ENCODE results near the gene SLC34A2.

SLC34A2 gene

DNA sequence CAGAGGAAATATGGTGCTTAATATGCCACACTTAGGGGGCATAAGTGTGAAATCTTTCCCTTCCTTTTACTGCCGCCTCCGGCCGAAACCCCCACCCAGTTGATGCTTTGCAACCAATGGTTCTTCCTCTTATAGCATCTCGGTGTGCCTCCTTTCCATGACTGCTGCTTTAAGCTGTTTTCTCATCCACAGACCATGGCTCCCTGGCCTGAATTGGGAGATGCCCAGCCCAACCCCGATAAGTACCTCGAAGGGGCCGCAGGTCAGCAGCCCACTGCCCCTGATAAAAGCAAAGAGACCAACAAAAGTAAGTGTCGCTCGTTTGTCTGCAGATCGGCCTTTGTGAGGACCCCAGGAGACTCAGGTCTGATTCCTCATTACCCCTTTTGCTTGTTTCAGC, 6.7 kb downstream of the SLC34A2 start:
- DNase-seq: no peak

DNA sequence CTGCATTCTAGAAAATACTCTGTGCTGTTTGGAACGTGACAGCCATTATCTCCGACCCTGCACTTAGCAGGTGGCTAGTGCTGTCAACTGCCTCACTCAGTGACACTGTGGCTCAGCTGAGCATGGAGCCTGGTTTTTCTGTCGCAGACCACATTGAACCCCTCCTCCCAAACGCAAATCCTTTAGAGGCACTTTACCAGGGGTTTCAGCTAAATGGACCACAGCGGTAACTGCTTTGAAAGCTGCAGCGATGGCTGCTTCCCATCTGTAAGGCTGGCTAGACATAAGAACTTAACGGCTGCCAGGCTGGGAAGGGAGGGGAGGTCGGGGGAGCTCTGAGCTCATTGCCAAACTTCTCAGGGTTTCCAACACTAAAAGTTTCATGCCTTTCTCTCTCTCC, 8.1 kb downstream of the SLC34A2 start:
- DNase-seq: no peak

DNA sequence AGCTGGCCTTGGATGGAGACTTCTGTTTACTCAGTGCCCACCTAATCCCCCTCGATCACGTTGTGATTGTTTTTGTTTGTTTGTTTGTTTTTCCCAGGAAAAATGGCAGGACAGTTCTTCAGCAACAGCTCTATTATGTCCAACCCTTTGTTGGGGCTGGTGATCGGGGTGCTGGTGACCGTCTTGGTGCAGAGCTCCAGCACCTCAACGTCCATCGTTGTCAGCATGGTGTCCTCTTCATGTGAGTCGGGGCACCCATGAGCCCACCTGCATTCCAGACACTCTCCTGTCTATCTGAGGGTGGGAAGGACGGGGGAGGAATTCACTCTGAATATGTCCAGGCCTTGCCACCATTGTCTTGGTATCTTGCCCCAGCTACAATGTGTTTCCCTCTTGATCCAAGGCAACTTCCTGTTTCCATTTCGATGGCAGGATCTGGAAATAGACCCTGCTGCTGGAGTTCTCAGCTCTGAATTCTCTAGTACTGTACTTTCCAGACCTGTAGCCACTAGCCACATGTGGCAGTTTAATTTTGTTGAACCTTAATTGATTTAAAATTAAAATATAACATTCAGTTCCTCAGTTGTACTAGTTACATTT, 10.5 kb downstream of the SLC34A2 start:
- no peak for DNase-seq

DNA sequence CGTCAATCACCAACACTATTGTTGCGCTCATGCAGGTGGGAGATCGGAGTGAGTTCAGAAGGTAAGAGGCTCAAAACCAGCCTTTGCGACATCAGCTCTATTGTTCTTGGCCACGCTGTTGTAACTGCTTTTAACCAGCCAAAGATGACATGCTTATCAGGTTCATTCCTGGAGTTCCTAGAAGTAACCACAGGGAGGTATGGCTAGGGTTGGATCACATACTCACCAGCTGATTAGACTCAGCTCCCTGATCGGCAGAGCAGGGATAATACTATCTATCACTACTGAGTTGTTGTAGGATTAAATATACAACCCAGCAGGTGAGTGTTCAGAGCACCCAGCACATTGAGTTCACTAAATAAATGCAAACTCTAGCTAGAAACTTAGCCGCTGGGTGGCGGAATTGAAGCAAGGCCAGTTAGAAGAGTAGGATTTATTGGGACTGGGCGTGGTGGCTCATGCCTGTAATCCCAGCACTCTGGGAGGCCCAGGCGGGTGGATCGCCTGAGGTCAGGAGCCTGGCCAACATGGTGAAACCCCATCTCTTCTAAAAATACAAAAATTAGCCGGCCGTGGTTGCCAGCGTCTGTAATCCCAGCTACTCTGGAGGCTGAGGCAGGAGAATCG, 12.4 kb downstream of the SLC34A2 start:
- DNase-seq: no peak

DNA sequence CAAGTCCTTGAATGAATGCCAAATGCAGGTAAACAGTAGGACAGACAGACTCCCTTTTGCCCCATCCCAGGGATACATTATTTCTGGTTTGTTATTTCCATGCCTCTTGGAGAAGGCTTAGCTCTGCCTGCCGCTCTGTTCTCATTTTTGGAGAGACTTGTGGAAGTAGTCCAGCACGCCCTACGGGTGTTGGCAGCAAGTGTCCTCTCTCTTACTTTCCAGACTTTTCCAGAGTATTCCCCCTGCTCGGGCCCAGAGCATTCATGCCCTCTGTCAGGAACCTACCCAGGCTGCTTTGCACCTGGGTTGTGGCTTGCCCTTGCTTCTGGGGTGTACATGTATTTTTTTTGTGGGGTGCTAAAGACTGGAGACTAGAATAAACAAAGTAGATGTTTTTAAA, 15.3 kb downstream of the SLC34A2 start:
- peak in 9 of 14 donors; percentile 2 to 67 (median 13) for DNase-seq

DNA sequence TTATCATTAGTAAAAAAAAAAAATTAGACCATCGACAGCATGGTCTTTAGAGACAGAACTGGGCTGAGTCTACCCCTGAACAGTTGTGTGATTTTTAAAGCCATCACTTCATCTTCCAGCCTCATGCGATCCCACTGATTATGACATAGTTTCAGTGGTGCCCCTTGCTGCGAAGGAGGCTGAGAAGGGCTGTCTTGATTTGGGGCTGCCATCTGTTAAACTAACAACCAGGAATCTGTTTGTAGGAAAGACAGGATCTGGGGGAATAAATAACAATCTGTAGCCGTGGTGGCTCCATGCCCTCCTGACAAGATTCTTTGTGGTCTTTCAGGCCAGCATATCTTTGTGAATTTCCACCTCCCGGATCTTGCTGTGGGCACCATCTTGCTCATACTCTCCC, 17.1 kb downstream of the SLC34A2 start:
- DNase-seq: peak in 1 of 14 donors; percentile 85

DNA sequence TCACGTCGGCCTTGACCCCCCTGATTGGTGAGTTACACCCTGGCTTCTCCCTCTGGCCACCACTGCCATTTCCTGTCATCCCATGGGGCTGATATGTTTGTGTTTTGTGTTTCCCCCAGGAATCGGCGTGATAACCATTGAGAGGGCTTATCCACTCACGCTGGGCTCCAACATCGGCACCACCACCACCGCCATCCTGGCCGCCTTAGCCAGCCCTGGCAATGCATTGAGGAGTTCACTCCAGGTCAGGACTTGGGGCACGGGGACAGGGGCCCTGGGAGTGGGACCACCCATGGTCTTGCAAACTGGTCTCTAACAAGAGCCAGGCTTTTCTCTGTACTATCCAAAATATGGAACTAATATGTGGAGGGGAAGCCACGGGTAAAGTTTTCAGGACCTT, 18.7 kb downstream of the SLC34A2 start:
- no peak for DNase-seq

DNA sequence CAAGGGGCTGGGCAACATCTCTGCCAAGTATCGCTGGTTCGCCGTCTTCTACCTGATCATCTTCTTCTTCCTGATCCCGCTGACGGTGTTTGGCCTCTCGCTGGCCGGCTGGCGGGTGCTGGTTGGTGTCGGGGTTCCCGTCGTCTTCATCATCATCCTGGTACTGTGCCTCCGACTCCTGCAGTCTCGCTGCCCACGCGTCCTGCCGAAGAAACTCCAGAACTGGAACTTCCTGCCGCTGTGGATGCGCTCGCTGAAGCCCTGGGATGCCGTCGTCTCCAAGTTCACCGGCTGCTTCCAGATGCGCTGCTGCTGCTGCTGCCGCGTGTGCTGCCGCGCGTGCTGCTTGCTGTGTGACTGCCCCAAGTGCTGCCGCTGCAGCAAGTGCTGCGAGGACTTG, 20.6 kb downstream of the SLC34A2 start:
- no peak for DNase-seq

DNA sequence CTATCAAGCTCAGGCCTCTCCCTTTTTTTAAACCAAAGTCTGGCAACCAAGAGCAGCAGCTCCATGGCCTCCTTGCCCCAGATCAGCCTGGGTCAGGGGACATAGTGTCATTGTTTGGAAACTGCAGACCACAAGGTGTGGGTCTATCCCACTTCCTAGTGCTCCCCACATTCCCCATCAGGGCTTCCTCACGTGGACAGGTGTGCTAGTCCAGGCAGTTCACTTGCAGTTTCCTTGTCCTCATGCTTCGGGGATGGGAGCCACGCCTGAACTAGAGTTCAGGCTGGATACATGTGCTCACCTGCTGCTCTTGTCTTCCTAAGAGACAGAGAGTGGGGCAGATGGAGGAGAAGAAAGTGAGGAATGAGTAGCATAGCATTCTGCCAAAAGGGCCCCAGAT, 21.5 kb downstream of the SLC34A2 start:
- no peak for DNase-seq

DNA sequence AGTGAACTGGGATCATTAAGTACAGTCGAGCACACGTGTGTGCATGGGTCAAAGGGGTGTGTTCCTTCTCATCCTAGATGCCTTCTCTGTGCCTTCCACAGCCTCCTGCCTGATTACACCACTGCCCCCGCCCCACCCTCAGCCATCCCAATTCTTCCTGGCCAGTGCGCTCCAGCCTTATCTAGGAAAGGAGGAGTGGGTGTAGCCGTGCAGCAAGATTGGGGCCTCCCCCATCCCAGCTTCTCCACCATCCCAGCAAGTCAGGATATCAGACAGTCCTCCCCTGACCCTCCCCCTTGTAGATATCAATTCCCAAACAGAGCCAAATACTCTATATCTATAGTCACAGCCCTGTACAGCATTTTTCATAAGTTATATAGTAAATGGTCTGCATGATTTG, 22.3 kb downstream of the SLC34A2 start:
- DNase-seq: no peak

DNA sequence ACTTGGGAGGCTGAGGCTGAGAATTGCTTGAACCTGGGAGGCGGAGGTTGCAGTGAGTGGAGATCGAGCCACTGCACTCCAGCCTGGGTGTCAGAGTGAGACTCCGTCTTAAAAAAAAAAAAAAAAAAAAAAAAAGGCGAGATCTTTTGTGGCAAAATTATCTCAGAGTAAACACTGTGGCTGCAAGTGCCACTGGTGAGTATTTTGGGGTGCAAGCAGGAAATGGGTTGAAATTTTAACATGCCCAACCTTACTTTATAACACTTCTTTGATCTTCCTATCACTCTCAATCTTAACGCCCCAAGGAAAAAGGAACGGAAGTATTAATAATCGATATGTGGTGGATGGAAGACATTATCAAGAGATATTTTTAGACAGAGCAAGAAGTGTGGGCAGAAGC, 32.1 kb downstream of the SLC34A2 start:
- no peak for DNase-seq

DNA sequence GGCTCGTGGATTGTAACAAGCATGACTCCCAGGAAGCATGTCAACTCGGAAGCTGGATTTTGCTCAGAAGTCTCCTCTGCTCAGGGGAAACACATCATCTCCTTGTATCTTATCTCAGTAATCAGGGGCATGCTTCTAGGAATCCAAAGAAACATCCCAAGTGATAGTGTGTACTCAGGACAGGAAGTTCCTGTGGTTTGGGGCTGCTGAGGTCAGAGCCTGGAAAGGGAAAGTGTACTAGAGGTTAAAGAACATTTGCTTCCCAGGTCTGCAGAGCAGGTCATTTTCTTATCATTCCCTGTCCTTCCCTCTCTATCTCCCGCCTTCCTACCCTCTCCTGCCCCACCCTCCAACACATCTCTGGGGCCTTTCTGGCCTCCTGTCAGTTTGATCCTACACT, 38.8 kb downstream of the SLC34A2 start:
- DNase-seq: no peak

DNA sequence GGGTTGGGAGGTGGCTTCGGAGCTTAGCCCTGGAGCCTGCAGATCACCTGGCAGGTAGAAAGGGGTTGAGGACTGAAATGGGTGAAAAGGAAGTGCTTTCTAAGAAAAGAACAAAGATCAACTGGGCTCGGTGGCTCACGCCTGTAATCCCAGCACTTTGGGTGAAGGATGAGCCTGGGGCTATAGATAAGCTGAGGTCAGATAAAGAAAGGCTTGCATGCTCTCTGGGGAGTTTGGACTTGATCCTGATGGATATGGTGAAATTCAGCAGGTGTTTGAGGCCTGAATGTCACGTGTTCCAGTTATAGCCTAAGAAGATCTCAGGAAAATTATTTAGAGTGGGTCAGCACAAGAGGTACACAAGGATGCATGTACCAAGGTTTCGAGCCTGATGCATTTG, 40.8 kb downstream of the SLC34A2 start:
- no peak for DNase-seq

DNA sequence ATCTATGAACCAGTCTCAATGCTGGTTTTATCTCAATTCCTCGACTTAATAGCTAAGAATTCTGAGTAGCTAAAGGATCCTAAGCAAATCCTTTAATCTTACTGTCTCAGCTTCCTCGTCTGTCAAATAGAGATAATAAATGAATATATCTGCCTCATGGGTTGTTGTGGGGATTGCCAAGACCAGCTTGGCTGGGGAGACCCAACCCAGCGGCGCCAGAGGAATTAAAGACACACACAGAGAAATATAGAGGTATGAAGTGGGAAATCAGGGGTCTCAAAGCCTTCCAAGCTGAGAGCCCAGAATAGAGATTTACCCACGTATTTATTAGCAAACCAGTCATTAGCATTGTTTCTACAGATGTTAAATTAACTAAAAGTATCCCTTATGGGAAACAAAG, 41.9 kb downstream of the SLC34A2 start:
- DNase-seq: no peak

DNA sequence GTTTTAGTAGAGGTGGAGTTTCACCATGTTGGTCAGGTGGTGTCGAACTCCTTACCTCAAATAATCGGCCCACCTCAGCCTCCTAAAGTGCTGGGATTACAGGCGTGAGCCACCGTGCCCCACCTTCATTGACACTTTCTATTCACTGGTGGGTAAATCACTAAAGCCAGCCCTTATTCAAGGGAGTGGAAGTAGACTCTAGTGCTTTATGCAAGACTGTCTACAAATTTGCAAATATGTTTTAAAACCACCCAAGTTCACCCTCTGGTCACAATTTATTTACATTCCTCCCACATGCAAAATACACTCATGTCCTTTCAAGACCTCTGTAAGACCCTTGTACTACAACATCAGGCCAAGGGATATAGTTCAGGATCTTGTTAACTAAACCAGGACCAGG, 45.0 kb downstream of the SLC34A2 start:
- DNase-seq: no peak

DNA sequence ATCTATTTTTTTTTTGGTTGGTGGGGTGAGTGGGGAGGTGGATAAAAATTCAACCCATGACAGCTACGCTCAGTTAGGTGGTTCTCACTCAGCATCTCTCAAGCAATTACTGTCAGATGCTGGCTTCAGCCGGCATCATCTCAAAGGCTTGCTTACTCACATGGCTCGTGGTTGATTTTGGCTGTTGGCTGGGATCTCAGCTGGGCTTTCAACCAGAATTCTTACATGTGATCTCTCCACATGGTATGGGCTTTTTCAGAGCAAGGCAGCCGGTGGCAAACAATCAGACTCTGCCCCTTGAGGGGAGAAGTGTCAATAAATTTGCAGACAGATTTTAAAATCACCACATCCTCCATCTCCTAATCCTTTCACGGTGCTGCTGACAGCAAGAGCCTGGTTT, 47.2 kb downstream of the SLC34A2 start:
- peak in 10 of 14 donors; percentile 1 to 89 (median 24) for DNase-seq

DNA sequence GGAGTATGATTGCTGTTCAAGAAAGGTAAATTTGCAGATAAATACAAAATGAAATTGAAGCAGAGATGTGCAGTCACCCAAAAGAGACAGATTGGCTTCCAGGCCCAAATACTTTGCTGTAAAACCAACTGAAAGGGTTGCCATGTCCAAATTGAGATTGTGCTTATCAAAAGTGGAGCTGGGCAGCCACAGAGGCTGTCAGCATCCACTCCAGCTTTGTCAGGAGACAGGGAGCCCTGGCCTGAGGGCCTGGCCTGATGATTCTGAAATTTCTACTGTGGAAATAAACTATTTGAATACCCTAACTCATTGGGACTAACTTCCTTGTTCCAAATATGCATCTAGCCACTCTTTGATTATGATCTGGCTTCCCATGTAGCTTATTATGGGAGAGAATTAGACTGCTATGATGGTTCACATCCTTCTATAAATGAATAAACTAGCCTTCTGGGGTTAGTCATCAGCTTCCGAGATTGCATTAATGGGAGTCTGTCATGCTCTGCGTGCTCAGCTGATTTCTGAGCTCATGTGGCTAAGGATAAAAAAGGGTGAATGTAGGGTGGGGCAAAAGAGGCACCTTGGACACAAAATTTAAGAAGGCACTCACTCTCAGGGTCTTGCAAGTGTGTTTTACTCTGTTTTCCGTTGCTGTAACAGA, 48.2 kb downstream of the SLC34A2 start:
- DNase-seq: no peak

DNA sequence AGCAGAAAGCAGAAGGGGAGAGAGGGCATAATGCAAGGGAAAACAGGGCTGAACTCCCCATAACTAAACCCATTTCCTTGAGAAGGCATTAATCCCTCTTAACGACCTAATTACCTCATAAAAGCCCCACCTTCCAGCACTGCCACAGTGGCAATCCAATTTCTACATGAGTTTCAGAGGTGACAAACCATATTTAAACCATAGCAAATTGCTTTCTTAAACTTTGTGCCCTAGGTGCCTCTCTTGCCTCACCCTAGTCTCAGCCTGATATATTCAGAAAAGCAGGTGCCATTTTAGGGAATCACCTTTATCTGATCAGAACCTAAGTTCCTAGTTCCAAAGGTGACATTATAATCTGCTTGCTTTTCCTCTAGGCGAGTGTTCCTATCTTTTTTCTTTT, 48.9 kb downstream of the SLC34A2 start:
- DNase-seq: no peak

DNA sequence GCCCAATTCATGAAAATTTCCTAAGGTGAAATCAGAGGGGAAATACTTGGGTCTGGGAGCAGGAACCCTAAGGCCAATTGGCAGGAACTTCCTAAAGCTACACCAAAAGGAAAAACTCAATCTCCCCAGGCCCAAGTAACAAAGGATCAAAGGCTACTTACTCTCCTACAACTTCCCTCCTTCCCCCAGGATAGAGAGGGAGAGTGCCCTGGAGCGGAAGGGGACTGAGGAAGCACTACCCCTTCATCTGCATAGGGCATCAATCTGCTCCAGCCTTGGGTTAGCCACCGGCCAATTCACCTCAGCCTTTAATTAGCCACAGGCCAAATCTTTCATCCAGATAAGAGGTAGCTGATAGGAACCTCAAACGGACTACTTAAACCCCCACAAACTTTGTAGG, 55.0 kb downstream of the SLC34A2 start:
- DNase-seq: no peak

DNA sequence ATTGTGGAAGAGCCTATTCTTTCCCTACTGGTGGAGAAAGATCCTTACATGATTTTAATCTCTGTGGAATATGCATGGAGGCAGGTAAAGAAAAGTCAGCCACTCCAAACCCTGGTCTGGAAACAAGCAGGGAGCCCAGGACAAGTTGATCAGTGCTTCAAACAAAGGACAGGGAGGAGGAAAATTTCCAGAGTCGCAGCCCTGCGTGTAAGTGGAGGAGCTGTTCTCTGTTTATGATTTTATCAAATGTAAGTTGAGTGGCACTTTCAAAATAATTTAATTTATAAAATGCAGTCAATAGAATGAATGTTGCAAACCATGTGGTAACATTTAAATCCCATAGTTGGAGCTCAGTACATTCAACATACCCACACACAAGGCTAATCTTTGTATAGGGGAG, 57.0 kb downstream of the SLC34A2 start:
- DNase-seq: no peak

DNA sequence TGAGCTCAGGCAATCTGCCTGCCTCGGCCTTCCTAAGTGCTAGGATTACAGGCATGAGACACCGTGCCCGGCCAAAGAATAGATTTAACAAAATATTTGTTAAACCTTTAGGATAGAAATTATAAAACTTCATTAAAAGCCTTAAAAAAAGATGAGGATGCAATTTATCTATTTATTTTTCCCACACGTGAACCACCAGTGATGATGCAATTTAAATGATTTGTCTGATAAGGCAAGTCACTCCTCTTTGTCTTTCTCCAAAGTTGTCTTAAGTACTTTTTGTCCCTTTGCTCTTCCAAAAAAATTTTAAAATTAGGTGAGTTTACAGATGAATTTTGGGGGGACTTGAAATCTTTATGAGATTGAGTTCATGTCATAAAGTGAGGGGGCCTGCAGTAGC, 58.2 kb downstream of the SLC34A2 start:
- DNase-seq: no peak

DNA sequence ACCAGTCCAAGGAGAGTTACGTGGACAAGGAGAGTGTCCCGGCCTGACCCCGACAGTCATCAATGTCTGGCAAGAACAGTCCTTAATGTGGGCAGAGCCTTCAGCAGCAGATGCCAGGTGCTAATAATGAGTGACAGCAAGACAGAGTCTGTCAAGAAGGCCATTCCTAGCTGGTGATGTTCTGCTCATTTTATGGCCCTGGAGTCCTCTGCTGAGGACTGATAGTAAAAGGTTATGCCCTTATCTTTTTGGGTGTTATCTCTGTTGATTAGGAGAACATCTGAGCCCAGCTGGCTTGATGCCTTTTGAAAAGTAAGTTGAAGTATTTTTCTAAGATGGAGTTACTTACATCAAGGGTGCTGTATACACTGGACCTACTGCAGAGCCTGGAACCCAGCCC, 67.3 kb downstream of the SLC34A2 start:
- DNase-seq: no peak

DNA sequence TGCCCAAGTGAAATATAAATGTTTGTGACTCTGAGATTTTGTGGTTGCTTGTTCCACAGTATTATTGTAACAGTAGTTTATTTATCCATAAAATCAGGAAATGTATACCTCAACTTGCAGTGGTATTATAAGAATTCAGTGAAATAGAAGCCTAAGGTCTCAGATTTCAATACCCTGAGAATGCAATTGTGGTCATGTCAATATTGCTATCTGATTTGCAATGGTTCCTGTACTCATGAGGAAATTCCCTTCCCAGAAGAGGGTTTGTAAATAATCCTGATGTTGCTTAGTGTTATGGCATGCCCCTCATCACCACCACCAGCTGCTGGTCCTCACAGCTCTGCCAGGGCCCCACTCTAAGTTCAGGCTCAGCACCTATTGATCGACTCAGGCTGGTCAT, 67.8 kb downstream of the SLC34A2 start:
- no peak for DNase-seq

DNA sequence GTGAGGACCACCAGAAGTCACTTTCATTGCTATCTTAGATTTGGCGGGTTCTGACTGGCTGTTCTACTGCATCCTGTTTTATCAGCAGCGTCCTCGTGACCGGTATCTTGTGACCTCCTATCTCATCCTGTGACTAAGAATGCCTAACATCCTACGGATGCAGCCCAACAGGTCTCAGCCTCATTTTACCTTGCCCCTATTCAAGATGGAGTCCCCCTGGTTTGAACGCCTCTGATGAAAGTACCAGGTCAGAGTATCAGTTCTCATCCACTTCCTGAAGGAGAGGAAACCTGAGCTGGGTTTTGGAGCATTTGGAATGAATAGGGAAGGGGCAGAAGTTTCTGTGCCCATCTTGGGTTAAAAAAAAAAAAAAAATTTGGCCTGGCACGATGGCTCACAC, 70.2 kb downstream of the SLC34A2 start:
- no peak for DNase-seq

Measured in C1 segment of cervical spinal cord (tissue), 14 donors.